HG03064 (cell line): ENCODE measurements around the gene GAS7.
"Not testable (repeated sequence)": the region's sequence is repeated elsewhere in the genome, so short reads cannot be mapped to it uniquely, and the experiment has no call there.

Experiments
- ATAC-seq: cut with Tn5 transposase; IDR thresholded peaks from one replicate; pipeline ENCODE4 v1.9.1; 2021; ENCODE audit warnings: low read depth; ENCODE audit not compliant: unreplicated experiment

Gene GAS7

GRCh38 chr17:10115536-10115932 lies 82.9 kb downstream of the GAS7 start:
- no peak for ATAC-seq

DNA sequence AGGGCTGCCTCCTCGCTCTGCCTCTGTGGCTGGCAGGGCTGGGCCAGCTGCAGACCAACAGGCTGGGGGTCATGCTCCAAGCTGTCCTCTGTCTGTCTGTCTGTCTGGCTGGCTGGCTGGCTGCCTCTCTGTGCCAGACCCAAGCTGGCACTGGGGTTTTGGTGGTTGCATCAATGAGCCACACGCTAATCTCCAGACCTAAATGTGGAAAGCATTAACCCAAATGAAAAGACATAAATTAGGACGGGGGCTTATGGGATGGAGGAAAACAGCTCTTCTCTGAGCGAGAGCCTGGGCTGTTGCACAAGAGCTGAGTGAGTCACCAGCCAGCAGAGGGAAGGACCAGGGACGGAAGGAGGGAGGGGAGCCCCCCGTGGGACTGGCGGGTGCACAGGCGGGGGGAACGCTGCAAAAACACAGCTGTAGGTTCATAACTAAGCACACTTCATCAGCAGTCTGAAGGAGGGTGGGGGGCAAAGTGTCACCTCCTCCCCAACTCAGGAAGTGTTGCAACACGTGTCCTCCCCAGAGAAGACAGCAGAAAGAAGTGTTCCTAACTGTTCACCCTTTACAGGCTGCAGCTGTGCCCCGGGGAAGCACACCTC lies 83.4 kb downstream of the GAS7 start:
- ATAC-seq: peak; percentile 47

DNA sequence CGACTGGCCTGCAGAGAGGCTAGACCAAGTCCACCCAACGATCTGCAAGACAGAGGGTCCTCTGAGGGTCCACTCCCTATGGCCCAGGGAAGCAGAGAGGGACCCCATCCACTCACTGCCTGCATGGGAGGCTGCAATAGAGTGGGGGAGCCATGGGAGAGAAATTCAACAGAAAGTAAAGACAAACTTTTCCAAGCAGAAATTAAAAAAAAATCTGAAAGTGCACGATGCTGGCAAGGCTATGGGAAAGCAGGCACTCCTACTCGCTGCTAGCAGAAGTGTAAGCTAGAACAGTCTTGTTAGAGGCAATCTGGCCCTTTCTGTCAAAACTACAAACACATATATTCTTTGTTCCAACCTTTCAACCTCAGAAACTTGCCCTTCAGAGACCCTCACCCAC lies 85.4 kb downstream of the GAS7 start:
- no peak for ATAC-seq

- ATAC-seq: no peak
These were observed 86.4 kb downstream of the GAS7 start for GRCh38 chr17:10111907-10112452.

DNA sequence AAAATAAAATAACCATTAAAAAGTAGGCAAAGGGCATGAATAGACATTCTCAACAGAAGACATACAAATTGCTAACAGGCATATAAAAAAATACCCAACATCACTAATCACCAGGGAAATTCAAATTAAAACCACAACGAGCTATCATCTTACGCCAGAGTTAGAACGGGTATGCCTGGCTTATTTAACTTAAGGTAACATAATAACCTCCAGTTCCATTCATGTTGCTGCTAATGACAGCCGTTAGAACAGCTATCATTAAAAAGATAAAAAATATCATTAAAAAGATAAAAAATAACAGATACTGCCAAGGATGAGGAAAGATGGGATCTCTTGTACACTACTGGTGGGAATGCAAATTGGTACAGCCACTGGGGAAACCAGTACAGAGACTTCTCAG lies 89.3 kb downstream of the GAS7 start:
- no peak for ATAC-seq

DNA sequence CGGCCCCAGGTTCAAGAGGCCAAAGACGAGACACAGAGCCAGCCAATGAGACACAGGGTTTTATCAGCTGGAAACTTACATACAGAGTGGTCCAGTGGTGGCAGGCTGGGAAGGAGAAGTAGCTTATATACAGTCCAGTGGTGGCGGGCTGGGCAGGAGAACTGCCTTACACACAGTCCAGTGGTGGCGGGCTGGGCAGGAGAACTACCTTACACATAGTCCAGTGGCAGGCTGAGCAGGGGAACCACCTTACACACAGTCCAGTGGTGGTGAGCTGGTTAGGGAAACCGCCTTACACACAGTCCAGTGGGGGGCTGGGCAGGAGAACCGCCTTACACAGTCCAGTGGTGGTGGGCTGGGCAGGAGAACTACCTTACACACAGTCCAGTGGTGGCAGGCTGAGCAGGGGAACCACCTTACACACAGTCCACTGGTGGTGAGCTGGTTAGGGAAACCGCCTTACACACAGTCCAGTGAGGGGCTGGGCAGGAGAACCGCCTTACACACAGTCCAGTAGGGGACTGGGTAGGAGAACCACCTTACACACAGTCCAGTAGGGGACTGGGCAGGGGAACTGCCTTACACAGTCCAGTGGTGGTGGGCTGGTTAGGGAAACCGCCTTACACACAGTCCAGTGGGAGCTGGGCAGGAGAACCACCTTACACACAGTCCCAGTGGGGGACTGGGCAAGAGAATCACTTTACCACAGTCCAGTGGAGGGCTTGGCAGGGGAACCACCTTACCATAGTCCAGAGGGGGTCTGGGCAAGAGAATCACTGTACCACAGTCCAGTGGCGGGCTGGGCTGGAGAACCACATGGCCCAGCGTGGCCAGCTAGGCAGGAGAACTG lies 90.9 kb downstream of the GAS7 start:
- ATAC-seq: no peak

DNA sequence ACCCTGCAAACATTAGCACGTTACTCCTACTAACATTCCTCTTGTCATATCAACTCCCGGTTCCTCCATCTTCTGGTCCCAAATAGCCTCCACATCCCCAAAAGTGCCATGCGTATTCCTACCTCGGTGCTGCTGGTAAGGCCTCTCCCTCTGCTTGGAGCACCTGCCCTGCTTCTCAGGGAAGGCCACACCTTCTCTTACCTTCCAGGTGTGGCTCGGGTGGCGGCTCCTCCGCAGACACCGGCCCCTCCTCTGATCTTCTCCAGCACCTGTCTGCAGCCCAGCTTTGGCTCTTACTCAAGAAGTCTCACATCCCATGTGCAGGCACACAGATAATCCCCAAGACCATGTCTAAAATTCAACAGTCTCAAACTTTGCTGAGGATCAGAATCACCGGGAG lies 92.3 kb downstream of the GAS7 start:
- no peak for ATAC-seq

- no peak for ATAC-seq
These were observed 92.8 kb downstream of the GAS7 start for GRCh38 chr17:10105513-10106001.

GRCh38 chr17:10103712-10104111 lies 94.7 kb downstream of the GAS7 start:
- no peak for ATAC-seq

- ATAC-seq: no peak
These were observed 95.6 kb downstream of the GAS7 start for GRCh38 chr17:10102817-10103216.

GRCh38 chr17:10099051-10099571 lies 99.3 kb downstream of the GAS7 start:
- ATAC-seq: no peak

DNA sequence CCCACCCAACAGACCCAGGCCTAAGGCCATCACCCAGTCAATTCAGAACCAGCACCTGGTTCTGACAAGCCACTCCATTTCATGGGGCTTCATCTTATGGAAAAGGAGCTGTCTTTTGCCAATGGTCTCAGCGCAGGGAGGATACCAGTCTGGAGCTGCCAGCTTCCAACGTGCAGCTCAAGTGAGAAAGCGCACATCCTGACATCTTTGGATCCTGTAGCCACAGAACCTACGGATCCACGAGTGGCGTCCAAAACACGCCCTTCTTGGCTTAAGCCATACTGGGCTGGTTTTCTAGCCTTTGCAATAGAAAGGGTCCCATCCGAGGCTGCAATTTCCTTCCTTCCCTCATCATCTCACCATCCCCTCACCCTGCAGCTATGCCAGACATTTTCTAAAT lies 101.8 kb downstream of the GAS7 start:
- no peak for ATAC-seq

DNA sequence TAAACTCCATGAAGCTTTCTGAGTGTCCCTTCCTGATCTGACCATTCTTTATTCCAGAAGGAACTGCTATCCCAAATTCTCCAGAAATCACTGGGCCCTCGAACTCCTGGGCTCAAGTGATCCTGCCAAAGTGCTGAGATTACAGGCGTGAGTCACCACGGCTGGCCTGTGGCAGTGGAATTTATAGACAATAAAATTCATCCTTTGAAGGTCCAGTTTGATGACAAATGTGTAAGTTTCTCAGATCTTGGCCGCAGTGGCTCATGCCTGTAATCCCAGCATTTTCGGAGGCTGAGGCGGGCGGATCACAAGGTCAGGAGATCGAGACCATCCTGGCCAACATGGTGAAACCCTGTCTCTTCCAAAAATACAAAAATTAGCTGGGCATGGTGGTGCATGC lies 103.1 kb downstream of the GAS7 start:
- ATAC-seq: not testable (repeated sequence)

DNA sequence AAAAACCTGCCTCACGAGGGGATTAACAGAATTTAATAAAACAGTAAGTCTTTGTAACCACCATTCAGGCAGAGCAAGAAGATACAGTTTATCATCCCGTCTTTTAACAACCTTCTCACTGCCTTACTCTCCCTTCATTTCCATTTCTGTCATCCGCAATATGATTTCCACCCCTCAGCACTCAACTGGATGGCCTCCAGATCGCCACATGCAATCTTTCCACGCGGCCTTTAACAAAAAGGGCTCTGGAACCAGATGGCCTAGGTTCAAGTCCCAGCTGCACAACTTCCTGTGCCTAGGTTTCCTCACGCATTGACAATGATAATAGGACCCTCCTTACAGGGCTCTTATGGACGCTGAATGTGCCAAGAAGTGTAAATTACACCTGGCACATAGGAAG lies 103.6 kb downstream of the GAS7 start:
- ATAC-seq: no peak

DNA sequence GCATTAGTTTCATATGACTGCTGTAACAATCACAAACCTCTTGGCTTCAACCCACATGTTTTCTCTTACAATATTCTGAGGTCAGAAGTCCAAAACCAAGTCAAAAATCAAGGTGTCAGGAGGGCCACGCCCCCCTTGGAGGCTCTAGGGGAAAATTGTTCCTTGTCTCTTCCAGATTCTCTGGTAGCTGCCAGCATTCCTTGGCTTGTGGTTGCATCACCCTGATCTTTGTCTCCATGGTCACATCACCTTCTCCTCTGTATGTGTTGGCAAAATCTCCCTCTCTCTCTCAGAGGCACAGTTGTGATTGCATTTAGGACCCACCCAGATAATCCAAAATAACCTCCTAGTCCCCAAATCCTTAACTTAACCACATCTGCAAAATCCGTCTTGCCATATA lies 105.8 kb downstream of the GAS7 start:
- ATAC-seq: no peak

GRCh38 chr17:10091046-10091445 lies 107.4 kb downstream of the GAS7 start:
- no peak for ATAC-seq

GRCh38 chr17:10089196-10089804 lies 109.1 kb downstream of the GAS7 start:
- ATAC-seq: no peak

DNA sequence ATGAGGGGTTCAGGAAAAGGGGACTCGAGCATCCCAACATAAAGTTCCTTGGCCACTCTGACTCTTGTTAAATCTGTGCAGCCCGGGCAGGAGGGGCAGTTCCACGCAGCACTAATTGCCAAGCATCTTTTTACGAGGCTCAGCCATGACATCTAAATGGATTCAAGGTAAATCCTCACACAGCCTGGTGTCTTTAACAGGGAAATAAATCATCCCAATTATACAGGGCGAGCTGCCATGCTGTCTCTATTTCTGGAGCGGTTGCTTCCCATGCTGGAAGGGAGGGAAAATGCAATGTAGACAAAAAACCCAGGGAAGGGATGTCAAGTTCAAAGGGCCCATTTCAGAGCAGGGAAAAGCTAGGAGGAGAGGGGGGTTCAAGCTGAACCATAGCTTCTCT lies 110.0 kb downstream of the GAS7 start:
- ATAC-seq: no peak

- no peak for ATAC-seq
These were observed 111.1 kb downstream of the GAS7 start for GRCh38 chr17:10087355-10087754.

DNA sequence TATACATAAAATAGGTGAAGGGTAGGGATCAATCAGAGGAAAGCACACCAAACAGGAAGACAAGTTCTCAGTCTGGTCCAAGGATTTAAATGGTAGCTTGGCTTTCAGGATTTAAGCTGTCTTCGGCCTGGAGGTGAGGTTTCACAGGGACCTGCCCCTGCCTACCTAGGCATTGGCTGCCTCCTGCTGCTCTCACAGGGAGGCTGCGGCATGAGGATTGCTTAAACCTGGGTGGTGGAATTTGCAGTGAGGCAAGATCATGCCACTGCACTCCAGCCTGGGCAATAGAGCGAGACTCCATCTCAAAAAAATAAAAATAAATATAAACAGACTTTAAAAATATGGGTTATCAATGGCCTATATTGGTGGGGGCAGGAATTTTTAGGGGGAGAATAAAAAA lies 114.5 kb downstream of the GAS7 start:
- no peak for ATAC-seq

DNA sequence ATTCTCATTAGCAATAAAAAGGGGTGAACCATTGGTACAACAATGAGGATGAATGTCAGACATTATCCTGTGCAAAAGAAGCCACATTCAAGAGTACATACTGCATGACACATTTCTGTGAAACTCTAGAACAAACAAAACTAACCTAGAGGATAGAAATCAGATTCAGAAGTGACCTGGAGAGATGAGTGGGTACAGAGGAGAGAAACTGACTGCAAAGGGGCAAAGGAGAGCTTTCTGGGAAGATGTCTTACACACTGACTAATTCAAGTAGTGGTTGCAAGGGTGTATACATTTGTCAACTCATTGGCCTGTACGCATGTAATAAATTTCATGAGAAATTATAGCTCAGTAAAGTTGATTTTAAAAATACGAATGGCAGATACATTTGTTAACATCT lies 115.6 kb downstream of the GAS7 start:
- no peak for ATAC-seq
